ENCODE data around the gene PNKD. TPM values are rescaled to one million over a fixed set of nuclear protein-coding genes. Genes with fewer than 3 reads are reported as not detected.

The PNKD gene
- total RNA-seq, 1 experiment from 2014 or later, result 58.1 TPM

DNA sequence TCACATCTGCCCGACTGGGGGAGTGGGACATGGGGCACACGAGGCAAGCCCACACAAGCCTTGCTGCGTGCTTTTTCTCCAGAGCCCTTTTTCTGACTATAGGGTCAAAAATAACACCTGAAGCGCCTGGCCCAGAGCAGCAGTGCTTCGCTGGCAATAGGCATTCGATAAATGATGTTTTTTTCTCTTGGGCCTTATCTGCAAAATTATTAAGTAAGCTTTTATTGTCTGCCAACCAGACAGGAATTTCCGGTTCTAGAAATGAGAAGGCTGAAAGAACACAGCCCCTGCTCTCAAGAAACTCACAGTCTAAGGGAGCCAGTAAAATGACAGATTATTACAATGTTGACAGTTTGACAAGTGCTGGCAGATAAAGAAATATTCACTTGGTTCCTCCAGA lies 24.7 kb downstream of the PNKD start:
- H3K4me1 ChIP-seq (ENCODE audit: control insufficient read depth in 1 of 2, insufficient read depth in 2 of 2, low read length in 2 of 2), result peaks cover 43 to 76% of the 10 kb centered on the region in 2 experiments
- ChIA-PET CTCF (interaction anchor here (1.3 to 1.4 kb wide), 3 partner anchors 8 to 101 kb away, joined by 3 to 6 read pairs (median 4); partner anchors contain the start of gene CATIP), RAD21 (ENCODE audit: low non-redundant PET in 1 of 2, low total read pairs in 2 of 2, uncharacterized antibody in 2 of 2, unreplicated experiment in 2 of 2) (no interaction called here), POLR2A (interaction anchor here (0.7 to 2.0 kb wide), 3 partner anchors 8 to 185 kb away, joined by 3 to 6 read pairs (median 4); no protein-coding TSS in a partner anchor)
- peak overlapping the region; percentile 25; the same call in 1 of the 2 replicates for H3K9ac ChIP-seq (ENCODE audit: low read length)
- no peaks in the 10 kb centered on the region for H4K20me1 ChIP-seq (ENCODE audit: insufficient read depth)
- no peak for TF ChIP-seq TCF7L2 (IDR thresholded peaks at IDR 0.05; ENCODE audit: borderline replicate concordance, extremely low read depth, insufficient read depth, insufficient read length)
- no peak for TF ChIP-seq ELF1 (IDR thresholded peaks at IDR 0.05; ENCODE audit: borderline replicate concordance, low read depth)
- TF ChIP-seq SRF (IDR thresholded peaks at IDR 0.05; ENCODE audit: low read depth), result no peak
- TF ChIP-seq RAD21 (IDR thresholded peaks at IDR 0.05; ENCODE audit: low read depth), result no peak
- no peak for TF ChIP-seq CBX3 (IDR thresholded peaks at IDR 0.05; ENCODE audit: low read depth)
- TF ChIP-seq, protein P1, sequence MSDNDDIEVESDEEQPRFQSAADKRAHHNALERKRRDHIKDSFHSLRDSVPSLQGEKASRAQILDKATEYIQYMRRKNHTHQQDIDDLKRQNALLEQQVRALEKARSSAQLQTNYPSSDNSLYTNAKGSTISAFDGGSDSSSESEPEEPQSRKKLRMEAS (IDR thresholded peaks at IDR 0.05), result no peak
- no peak for TF ChIP-seq ZNF274 (IDR thresholded peaks at IDR 0.05; ENCODE audit: low read depth, low read length)
- TF ChIP-seq, protein P2, sequence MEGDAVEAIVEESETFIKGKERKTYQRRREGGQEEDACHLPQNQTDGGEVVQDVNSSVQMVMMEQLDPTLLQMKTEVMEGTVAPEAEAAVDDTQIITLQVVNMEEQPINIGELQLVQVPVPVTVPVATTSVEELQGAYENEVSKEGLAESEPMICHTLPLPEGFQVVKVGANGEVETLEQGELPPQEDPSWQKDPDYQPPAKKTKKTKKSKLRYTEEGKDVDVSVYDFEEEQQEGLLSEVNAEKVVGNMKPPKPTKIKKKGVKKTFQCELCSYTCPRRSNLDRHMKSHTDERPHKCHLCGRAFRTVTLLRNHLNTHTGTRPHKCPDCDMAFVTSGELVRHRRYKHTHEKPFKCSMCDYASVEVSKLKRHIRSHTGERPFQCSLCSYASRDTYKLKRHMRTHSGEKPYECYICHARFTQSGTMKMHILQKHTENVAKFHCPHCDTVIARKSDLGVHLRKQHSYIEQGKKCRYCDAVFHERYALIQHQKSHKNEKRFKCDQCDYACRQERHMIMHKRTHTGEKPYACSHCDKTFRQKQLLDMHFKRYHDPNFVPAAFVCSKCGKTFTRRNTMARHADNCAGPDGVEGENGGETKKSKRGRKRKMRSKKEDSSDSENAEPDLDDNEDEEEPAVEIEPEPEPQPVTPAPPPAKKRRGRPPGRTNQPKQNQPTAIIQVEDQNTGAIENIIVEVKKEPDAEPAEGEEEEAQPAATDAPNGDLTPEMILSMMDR (IDR thresholded peaks at IDR 0.05 in 2 of 3, conservative IDR thresholded peaks at IDR 0.05 in 1 of 3; ENCODE audit: borderline replicate concordance in 1 of 3, insufficient read depth in 1 of 3, low read depth in 2 of 3, low read length in 2 of 3), result no peak
- no peak for TF ChIP-seq JUND (IDR thresholded peaks at IDR 0.05)
- TF ChIP-seq POLR2AphosphoS5 (IDR thresholded peaks at IDR 0.05; ENCODE audit: low read depth, low read length), result no peak
- no peak for TF ChIP-seq ZFX (IDR thresholded peaks at IDR 0.05)
- no peak for TF ChIP-seq ZBTB33 (IDR thresholded peaks at IDR 0.05; ENCODE audit: extremely low read depth, insufficient replicate concordance, low read length)
- no peak for TF ChIP-seq CEBPB (IDR thresholded peaks at IDR 0.05; ENCODE audit: low read depth)
- TF ChIP-seq SIN3A (IDR thresholded peaks at IDR 0.05; ENCODE audit: low read depth), result no peak
- TF ChIP-seq EZH2 (IDR thresholded peaks at IDR 0.05), result no peak
- H3K27me3 ChIP-seq (ENCODE audit: insufficient read depth, low read length), result no peaks in the 10 kb centered on the region
- DNase-seq (ENCODE audit: low read depth, low spot score) (no peak), ATAC-seq (no peak)
- H3K4me3 ChIP-seq (replicated peaks in 1 of 2; ENCODE audit: low read depth in 1 of 2, low read length in 2 of 2), result no peak overlapping the region
- intact Hi-C loops (cut with micrococcal nuclease), result no loop called here
- no peaks in the 10 kb centered on the region for H3K36me3 ChIP-seq (ENCODE audit: control insufficient read depth in 1 of 2, insufficient read depth in 2 of 2, low read length in 2 of 2)
- no peaks in the 10 kb centered on the region for H3K9me3 ChIP-seq (ENCODE audit: control insufficient read depth in 1 of 2, insufficient read depth in 1 of 2, low read depth in 1 of 2, low read length in 2 of 2)
- H3K27ac ChIP-seq (ENCODE audit: low read depth, low read length), result no peak overlapping the region
- H3K79me2 ChIP-seq (ENCODE audit: insufficient read depth, low read length), result peaks cover 22% of the 10 kb centered on the region
- H3K4me2 ChIP-seq (ENCODE audit: low read length), result peak overlapping the region; percentile 33
- no TSS peak for BruUV-seq (replicated peaks)
- no peak overlapping the region for H2AFZ ChIP-seq (ENCODE audit: low read depth, low read length, poor library complexity, severe bottlenecking)
- no peaks in the 10 kb centered on the region for H3K9me2 ChIP-seq (ENCODE audit: insufficient read depth)
